Smooth muscle cell (in vitro differentiated cells): ENCODE measurements around the gene SNX17. TPM values are rescaled to one million over a fixed set of nuclear protein-coding genes. Genes with fewer than 3 reads are reported as not detected.
A peak's percentile ranks its signal among the peaks of the same experiment; 100 is the strongest.

Experiments used
- DNase-seq: peaks from one replicate; lab custom pipeline; 2025; ENCODE audit not compliant: unreplicated experiment; lab: John Stamatoyannopoulos, UW
- H2AFZ ChIP-seq: fragments of 200-600 bp; sonication (generic); 2 replicates; pipeline ENCODE4 v1.6.0; 2016; ENCODE audit warnings: antibody characterized with exemption, low read depth, mild to moderate bottlenecking
- H3F3A ChIP-seq: fragments of 200-600 bp; sonication (generic); 2 replicates; pipeline ENCODE4 v1.6.0; 2017; ENCODE audit warnings: antibody characterized with exemption, low read depth
- H3K27ac ChIP-seq: fragments of 200-600 bp; sonication (generic); 2 replicates; pipeline ENCODE4 v1.5.1; 2016; ENCODE audit warnings: low read depth, mild to moderate bottlenecking
- H3K27me3 ChIP-seq: fragments of 200-600 bp; sonication (generic); 2 replicates; pipeline ENCODE4 v1.6.1; 2016; ENCODE audit warnings: low read depth, mild to moderate bottlenecking
- H3K36me3 ChIP-seq: fragments of 200-600 bp; sonication (generic); 2 replicates; pipeline ENCODE4 v1.5.1; 2016; ENCODE audit warnings: low read depth
- H3K4me1 ChIP-seq: fragments of 200-600 bp; sonication (generic); 2 replicates; pipeline ENCODE4 v1.5.1; 2016; ENCODE audit warnings: low read depth
- H3K4me2 ChIP-seq: fragments of 200-600 bp; sonication (generic); 2 replicates; pipeline ENCODE4 v1.6.0; 2016; ENCODE audit warnings: mild to moderate bottlenecking
- H3K4me3 ChIP-seq: fragments of 200-600 bp; sonication (generic); 2 replicates; pipeline ENCODE4 v1.5.1; 2016; ENCODE audit warnings: mild to moderate bottlenecking
- H3K79me2 ChIP-seq: fragments of 200-600 bp; sonication (generic); 2 replicates; pipeline ENCODE4 v1.6.0; 2016; ENCODE audit warnings: low read depth, mild to moderate bottlenecking
- H3K9ac ChIP-seq: fragments of 200-600 bp; sonication (generic); 2 replicates; pipeline ENCODE4 v1.6.0; 2016; ENCODE audit warnings: low read depth
- H3K9me3 ChIP-seq: fragments of 200-600 bp; sonication (generic); replicated peaks from 2 replicates; pipeline ENCODE4 v1.5.1; 2016; ENCODE audit warnings: low read depth
- H4K20me1 ChIP-seq: fragments of 200-600 bp; sonication (generic); 2 replicates; pipeline ENCODE4 v1.6.0; 2016; ENCODE audit warnings: low read depth
- CTCF ChIP-seq: fragments of 200-600 bp; sonication (generic); IDR thresholded peaks from 2 replicates; pipeline ENCODE4 v1.5.1; 2017; ENCODE audit warnings: borderline replicate concordance, mild to moderate bottlenecking, antibody characterized with exemption; ENCODE audit not compliant: insufficient read depth, poor library complexity, severe bottlenecking
- WGBS: methylation state at CpG from one replicate; pipeline ENCODE4 v1.1.7; 2016; ENCODE audit warnings: low lambda C conversion rate; 5-methylcytosine and 5-hydroxymethylcytosine counted together
- polyA plus RNA-seq: library from polyadenylated mRNA; unstranded; fragments of >200 nt; fragmentation: Nextera tagmentation; extraction: Ambion mirVana; gene quantifications from 2 replicates; pipeline ENCODE4 v1.2.1, GENCODE V29; 2016
- total RNA-seq: library from RNA; depleted of rRNA; stranded (reverse); fragments of >200 nt; gene quantifications from 2 replicates; pipeline ENCODE4 v1.2.3, GENCODE V29; 2014

The SNX17 gene
- total and polyA plus RNA-seq, 2 experiments from 2014 or later: 84.5 to 155 TPM

GRCh38 chr2:27378096-27378808, 7.8 kb downstream of the SNX17 start:
- Histone ChIP-seq H3K27ac (peak overlapping the region; percentile 19), H3K4me2 (no peak overlapping the region), H3K9ac (no peak overlapping the region), H3K4me1 (peaks cover 7% of the 10 kb centered on the region), H3K27me3 (no peaks in the 10 kb centered on the region), H3K9me3 (no peaks in the 10 kb centered on the region), H4K20me1 (no peaks in the 10 kb centered on the region), H3K4me3 (no peak overlapping the region), H3K36me3 (no peaks in the 10 kb centered on the region), H3K79me2 (peaks cover 19% of the 10 kb centered on the region), H3F3A (peaks cover 3% of the 10 kb centered on the region), H2AFZ (no peak overlapping the region)
- 97% methylated on average over 22 of the region's 29 CpGs for WGBS
- DNase-seq: no peak
- peak; percentile 6 for TF ChIP-seq CTCF

- H3K27me3 ChIP-seq: no peaks in the 10 kb centered on the region
- H3K4me1 ChIP-seq: peaks cover 7% of the 10 kb centered on the region
- peaks cover 3% of the 10 kb centered on the region for H3F3A ChIP-seq
- peak overlapping the region; percentile 78 for H3K4me3 ChIP-seq
- no peak for DNase-seq
- H3K4me2 ChIP-seq: peak overlapping the region; percentile 98
- H3K36me3 ChIP-seq: no peaks in the 10 kb centered on the region
- H3K9ac ChIP-seq: peak overlapping the region; percentile 97
- WGBS: 93% methylated on average over 6 of the region's 9 CpGs
- H3K9me3 ChIP-seq: no peaks in the 10 kb centered on the region
- H2AFZ ChIP-seq: no peak overlapping the region
- no peaks in the 10 kb centered on the region for H4K20me1 ChIP-seq
- H3K79me2 ChIP-seq: peaks cover 19% of the 10 kb centered on the region
- TF ChIP-seq CTCF: no peak
- peak overlapping the region; percentile 94 for H3K27ac ChIP-seq
Measured at GRCh38 chr2:27378809-27379290, 8.4 kb downstream of the SNX17 start.

GRCh38 chr2:27379383-27379835, 9.0 kb downstream of the SNX17 start:
- Histone ChIP-seq H3K4me1 (peaks cover 7% of the 10 kb centered on the region), H3K36me3 (peaks cover 4% of the 10 kb centered on the region), H3K27ac (peak overlapping the region; percentile 94), H3K27me3 (no peaks in the 10 kb centered on the region), H3K9ac (peak overlapping the region; percentile 97), H3K79me2 (peaks cover 19% of the 10 kb centered on the region), H3K4me3 (peak overlapping the region; percentile 78), H3F3A (peaks cover 3% of the 10 kb centered on the region), H2AFZ (no peak overlapping the region), H3K4me2 (peak overlapping the region; percentile 98), H4K20me1 (no peaks in the 10 kb centered on the region), H3K9me3 (no peaks in the 10 kb centered on the region)
- DNase-seq: no peak
- no peak for TF ChIP-seq CTCF
- 87% methylated on average over 2 of the region's 2 CpGs for WGBS
